KOPT-K1 (cell line): ENCODE results near the gene CADPS2.
"Not testable (repeated sequence)": the region's sequence is repeated elsewhere in the genome, so short reads cannot be mapped to it uniquely, and the experiment has no call there.

Source experiments
- H3K27ac ChIP-seq: fragments of 200-600 bp; sonication (generic); 2 replicates; pipeline ENCODE4 v1.5.1; 2016; ENCODE audit warnings: antibody characterized with exemption, mild to moderate bottlenecking, low read depth, low read length; ENCODE audit not compliant: poor library complexity, severe bottlenecking
- H3K36me3 ChIP-seq: fragments of 200-600 bp; sonication (generic); 2 replicates; pipeline ENCODE4 v1.5.1; 2017; ENCODE audit warnings: antibody characterized with exemption, mild to moderate bottlenecking, low read length, moderate library complexity; ENCODE audit not compliant: insufficient read depth
- H3K9me3 ChIP-seq: fragments of 200-600 bp; sonication (generic); 2 replicates; pipeline ENCODE4 v1.5.1; 2017; ENCODE audit warnings: antibody characterized with exemption, low read length, mild to moderate bottlenecking; ENCODE audit not compliant: insufficient read depth, poor library complexity, severe bottlenecking

CADPS2 gene

DNA sequence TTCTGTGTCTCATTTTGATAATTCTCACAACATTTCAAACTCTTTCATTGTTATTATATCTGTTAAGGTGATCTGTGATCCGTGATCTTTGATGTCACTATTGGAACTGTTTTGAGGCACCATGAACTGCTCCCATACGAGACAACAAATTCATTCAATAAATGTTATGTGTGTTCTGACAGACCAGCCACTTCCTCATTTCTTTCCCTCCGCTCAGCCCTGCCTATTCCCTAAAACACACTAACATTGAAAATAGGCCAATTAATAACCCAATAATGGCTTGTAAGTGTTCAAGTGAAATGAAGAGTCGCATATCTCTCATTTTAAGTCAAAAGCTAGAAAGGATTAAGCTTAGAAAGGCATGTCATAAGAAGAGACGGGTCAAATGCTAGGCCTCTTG lies 232.6 kb downstream of the CADPS2 start:
- no peaks in the 10 kb centered on the region for H3K9me3 ChIP-seq
- no peaks in the 10 kb centered on the region for H3K36me3 ChIP-seq
- H3K27ac ChIP-seq = no peak overlapping the region

DNA sequence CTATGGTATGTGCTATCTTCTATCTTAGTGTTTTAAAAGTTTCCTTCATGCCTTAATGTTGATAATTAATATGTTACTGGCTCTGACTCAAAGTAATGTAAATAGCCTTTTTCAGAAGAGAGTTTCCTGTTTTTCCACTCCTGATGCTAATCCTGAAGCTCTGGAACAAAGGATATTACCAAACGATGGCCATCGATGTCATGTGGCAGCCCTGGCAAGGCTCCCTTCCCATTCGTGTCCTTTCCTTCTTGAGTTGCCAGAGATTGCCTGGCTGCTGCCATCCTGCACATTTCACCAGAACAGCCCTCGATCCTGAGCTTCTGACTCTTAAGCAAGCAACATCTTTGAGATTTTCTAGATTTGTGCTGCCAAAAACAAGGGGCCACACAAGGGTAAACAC lies 233.4 kb downstream of the CADPS2 start:
- H3K9me3 ChIP-seq = no peaks in the 10 kb centered on the region
- H3K27ac ChIP-seq = no peak overlapping the region
- H3K36me3 ChIP-seq = no peaks in the 10 kb centered on the region

DNA sequence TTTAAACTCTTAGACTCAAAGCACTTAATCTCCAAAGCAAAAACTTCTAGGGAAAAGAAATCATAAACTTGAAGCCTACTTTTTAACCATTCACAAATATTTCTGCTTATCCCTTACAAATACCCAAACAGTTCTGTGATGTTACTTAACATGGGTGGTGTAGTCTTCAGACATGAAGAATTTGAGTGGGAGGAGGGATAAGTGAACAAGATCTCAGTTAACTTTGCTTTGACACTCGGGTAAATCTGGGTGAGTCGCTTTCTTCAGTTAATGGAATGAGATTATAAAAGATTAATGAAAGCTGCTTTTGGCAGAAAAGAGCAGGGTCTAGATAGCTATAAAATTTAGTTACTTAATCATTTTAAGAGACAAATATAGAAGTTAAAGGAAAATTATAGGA lies 234.8 kb downstream of the CADPS2 start:
- H3K27ac ChIP-seq = no peak overlapping the region
- H3K9me3 ChIP-seq = no peaks in the 10 kb centered on the region
- H3K36me3 ChIP-seq = no peaks in the 10 kb centered on the region

DNA sequence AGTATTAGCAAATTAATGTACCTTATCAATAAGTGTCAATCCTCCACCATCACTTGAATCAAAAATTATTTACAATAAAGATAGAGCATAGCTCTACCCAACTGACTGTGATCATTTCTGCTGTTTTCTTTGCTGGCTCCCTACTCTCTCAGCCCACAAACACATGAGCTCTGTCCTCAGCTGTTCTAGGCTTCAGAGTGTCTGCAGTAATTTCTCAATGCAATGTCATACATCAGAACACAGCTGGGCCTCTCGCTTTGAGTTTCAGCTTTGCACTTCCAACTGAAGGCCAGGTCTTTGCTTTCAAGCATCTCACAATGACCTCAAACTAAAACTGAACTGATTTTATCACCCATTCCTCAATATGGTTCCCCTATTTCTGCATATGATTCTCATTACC lies 243.0 kb downstream of the CADPS2 start:
- H3K36me3 ChIP-seq = no peaks in the 10 kb centered on the region
- no peak overlapping the region for H3K27ac ChIP-seq
- no peaks in the 10 kb centered on the region for H3K9me3 ChIP-seq

DNA sequence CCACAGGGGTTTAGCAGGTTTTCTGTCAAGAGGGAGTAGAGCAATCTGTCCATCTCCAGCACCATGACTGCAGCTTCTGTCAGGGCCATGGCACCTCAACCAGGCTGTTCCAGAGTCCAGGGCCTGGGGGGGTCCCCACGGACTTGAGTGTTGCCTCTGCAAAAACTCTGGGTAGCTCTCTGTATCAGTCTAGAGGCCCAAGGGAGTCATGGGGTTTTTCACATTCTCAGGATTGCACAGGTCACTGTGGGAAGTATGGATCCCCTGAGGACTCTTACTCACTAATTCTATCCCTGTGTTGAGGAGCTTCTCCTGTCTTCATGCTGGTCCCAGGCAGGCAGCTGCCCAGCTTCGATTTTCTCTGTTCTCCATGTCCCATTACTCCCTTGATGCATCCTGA lies 247.8 kb downstream of the CADPS2 start:
- Histone ChIP-seq H3K9me3 (no peaks in the 10 kb centered on the region), H3K27ac (no peak overlapping the region), H3K36me3 (no peaks in the 10 kb centered on the region)

DNA sequence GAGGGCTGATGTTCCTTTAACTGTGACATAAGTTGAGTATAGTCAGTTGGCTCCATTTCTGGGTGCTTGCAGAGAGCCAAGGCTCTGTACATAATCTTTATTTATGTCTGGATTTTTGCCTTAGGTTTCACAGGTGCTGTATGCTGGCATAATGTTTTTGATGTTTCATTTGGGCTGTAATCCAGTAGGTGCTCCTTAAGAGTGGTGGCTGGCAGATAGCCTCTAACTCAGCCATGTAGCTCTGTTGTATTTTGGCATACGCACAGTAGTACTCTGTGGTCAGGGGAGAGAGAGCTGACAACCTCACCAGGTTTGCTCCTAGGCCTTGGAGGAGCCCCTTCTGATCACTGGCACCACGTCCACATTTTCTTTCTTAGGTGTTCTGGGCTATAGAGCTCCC lies 248.5 kb downstream of the CADPS2 start:
- Histone ChIP-seq H3K9me3 (no peaks in the 10 kb centered on the region), H3K27ac (no peak overlapping the region), H3K36me3 (no peaks in the 10 kb centered on the region)

DNA sequence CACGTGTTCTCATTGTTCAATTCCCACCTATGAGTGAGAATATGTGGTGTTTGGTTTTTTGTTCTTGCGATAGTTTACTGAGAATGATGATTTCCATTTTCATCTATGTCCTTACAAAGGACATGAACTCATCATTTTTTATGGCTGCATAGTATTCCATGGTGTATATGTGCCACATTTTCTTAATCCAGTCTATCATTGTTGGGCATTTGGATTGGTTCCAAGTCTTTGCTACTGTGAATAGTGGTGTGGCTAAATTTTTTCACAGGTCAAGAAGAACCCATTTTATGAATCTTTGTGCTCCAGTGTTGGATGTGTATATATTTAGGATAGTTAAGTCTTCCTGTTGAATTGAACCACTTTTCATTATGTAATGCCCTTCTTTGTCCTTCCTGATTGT lies 250.8 kb downstream of the CADPS2 start:
- not testable (repeated sequence) for H3K9me3 ChIP-seq, H3K36me3 ChIP-seq, H3K27ac ChIP-seq

DNA sequence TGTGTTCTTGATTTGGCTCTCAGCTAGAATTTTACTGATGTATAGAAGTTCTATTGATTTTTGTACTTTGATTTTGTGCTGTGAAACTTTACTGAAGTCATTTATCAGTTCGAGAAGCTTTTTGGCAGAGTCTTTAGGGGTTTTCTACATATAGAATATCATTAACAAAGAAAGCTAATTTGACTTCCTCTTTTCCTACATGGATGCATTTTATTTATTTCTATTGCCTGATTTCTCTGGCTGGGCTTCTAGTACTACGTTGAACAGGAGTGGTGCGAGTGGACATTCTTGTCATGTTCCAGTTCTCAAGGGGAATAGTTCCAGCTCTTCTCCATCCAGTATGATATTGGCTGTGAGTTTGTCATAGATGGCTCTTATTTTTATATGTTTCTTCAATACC lies 252.8 kb downstream of the CADPS2 start:
- no peaks in the 10 kb centered on the region for H3K9me3 ChIP-seq
- H3K27ac ChIP-seq = no peak overlapping the region
- no peaks in the 10 kb centered on the region for H3K36me3 ChIP-seq

DNA sequence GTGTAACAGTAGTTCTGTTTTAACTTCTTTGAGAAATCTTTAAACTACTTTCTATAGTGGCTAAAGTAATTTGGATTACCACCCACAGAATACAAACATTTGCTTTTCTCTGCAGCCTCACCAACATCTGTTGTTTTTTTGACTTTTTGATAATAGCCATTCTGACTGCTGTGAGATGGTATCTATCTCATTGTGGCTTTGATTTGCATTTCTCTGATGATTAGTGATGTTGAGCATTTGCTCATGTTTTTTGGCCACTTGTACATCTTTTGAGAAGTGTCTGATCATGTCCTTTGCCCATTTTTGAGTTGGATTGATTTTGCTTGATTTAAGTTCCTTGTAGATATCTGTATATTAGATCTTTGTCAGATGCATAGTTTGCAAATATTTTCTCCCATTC lies 254.0 kb downstream of the CADPS2 start:
- Histone ChIP-seq H3K36me3 (no peaks in the 10 kb centered on the region), H3K27ac (no peak overlapping the region), H3K9me3 (no peaks in the 10 kb centered on the region)

DNA sequence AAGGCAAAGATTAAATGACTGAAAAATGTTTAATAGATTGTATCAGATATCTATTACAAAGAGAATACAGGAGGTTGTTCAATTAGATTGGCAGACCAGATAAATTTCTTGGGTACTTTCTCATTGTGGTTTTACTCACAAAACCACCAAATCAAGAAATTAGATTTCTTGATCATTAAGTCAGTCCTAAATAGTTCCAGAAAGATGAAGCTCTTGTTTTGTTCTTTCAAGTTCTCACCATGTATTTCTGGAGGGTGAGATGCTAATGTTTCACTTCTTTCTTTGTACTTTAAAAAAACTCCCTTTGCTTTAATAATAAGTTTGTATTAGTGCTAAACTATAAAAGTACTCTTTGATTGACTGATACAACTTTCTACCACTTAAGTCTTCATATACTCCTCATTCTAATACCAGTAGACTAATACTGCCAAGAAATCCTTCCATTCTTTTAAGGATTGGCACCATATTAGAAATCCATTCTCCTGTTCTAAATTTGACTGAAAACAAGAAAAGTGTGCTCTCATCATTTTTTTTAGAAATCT lies 256.8 kb downstream of the CADPS2 start:
- Histone ChIP-seq H3K9me3 (no peaks in the 10 kb centered on the region), H3K27ac (no peak overlapping the region), H3K36me3 (no peaks in the 10 kb centered on the region)

DNA sequence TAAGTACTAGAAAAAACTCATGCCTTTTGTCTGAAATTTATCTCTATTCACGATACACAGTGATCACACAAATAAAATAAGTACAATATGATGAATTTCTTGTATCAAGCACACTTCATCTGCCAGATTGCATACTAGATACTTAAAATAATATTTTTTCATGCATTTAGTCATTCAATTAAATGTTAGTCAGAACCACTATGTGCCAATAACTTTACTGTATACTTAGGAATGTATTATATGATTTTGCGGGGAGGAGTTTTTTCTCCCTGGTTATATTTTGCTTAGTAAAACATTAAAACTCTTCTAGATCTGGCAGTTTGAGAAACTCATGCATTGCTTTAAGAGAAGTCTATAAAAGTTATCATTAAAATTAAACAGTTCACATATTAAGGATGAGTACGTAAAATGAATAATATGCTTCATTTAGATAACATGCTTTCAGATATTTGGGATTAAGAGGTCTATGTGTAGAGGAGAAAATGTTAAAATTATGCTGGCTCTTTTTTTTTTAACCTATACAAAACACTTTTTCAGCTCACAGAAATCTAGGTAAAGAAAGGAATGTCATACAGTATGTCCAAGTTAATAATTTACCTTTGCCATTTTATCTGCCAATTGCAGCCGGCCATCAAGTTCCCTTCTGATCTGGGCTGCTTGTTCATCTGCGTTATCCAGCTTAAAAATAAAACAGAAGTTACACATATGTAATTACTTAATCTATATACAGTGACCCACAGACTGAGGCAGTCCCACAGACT lies 257.4 kb downstream of the CADPS2 start:
- no peaks in the 10 kb centered on the region for H3K36me3 ChIP-seq
- no peak overlapping the region for H3K27ac ChIP-seq
- no peaks in the 10 kb centered on the region for H3K9me3 ChIP-seq

DNA sequence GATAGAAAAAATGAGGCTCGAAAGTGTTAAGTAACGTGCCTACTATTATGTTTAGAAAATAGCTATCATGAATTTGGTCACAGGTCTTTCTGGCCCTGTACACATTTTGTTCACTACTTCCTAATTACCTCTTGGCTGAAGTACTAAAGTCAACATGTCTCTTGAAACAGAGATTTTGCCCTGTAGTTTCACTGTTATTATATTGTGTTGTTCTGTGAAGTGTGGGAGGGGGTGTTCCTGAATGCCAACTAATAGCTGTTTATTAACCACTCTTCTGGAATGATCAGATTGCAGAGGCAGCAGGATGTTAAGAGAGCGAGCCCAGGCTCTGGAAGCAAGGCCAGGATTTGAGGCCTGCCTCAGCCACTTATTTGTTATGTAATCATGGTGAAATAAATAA lies 259.5 kb downstream of the CADPS2 start:
- Histone ChIP-seq H3K36me3 (no peaks in the 10 kb centered on the region), H3K9me3 (no peaks in the 10 kb centered on the region), H3K27ac (no peak overlapping the region)

DNA sequence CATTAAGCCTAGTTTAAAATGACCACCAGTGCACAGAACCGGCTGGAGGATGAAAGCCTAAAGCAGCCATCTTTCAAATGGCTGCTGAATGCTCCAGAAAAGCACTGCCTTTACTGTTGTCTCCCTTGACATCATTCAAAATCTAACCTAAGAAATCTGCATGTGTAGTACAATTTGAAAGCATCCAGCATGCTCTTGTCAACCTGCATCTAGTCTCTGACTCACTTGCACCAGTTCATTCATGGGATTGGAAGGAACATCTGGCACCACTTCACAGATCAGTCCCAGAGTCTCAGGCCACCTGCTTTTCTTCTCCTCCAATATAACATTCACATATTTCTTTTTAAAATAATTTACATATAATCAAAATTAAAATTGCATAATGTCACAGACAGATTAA lies 263.6 kb downstream of the CADPS2 start:
- Histone ChIP-seq H3K9me3 (no peaks in the 10 kb centered on the region), H3K36me3 (no peaks in the 10 kb centered on the region), H3K27ac (no peak overlapping the region)

DNA sequence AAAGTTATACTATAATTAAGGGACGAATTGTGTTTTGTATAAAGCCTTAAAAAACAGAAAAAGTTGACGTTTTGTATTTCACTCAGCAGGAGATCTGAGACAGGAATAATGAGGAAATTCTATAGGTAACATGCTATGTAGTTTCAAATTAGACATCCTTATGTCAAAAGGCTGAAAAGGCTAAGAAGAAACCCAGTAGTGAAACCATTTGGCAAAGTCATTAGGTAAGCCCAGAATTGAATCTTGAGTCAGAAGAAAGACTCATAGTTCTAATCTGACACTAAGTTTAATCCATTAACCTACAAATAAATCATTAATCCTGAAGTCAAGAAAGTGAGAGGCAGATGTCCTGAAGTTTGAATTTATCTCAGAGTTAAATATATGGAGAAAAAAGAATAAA lies 266.6 kb downstream of the CADPS2 start:
- Histone ChIP-seq H3K36me3 (no peaks in the 10 kb centered on the region), H3K27ac (no peak overlapping the region), H3K9me3 (no peaks in the 10 kb centered on the region)

DNA sequence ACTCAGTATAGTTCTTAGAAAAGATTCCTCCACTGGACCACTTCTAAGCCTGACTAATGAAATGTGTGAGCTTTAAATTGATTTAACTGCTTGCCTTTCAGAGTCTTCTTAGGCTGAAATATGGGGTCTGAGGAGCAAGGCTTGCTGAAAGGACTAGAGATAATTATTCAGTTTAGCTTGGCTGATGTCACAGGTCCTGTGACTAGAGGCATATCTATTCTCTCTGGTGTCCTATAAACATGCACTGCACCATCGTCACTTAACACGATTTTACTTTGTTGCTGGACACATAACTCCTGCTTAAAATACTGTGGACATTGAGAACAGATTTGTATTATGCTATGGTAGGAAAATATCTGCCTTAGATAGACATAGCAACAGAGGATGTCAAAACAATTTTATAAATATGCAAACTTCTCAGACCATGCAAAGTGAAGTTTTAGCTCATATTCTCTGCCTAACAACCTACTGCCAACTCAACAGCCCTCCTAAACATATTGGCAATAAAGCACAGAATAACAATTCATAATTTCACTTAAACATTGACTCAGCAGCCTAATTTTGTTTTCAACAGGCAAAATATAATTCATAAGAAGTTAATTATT lies 267.6 kb downstream of the CADPS2 start:
- no peaks in the 10 kb centered on the region for H3K9me3 ChIP-seq
- no peak overlapping the region for H3K27ac ChIP-seq
- no peaks in the 10 kb centered on the region for H3K36me3 ChIP-seq

DNA sequence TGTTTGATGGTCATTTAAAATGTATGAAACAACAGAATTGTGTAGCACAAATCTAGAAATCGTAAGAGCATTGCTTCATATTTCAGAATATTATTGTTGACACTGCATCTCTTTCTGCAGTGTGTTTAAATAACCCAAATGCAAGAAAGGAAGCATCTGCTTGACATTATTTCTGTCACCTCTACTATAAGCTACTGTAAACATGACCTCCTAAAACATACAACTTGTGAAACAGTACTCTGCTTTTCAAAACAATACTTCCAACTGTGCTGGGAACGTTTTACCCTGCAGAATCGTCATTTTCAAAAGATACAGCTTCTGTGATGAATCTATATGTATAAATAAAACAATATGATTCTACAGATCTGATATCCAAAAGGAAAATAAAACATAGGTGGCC lies 269.3 kb downstream of the CADPS2 start:
- Histone ChIP-seq H3K9me3 (no peaks in the 10 kb centered on the region), H3K36me3 (no peaks in the 10 kb centered on the region), H3K27ac (no peak overlapping the region)
